NCI-H2171 (cell line): ENCODE measurements around the gene ATG9B.
"Not testable (repeated sequence)": the region's sequence is repeated elsewhere in the genome, so short reads cannot be mapped to it uniquely, and the experiment has no call there.

ENCODE experiments used
- DNase-seq: peaks from one replicate; lab custom pipeline; 2025; lab: John Stamatoyannopoulos, UW

The ATG9B gene

DNA sequence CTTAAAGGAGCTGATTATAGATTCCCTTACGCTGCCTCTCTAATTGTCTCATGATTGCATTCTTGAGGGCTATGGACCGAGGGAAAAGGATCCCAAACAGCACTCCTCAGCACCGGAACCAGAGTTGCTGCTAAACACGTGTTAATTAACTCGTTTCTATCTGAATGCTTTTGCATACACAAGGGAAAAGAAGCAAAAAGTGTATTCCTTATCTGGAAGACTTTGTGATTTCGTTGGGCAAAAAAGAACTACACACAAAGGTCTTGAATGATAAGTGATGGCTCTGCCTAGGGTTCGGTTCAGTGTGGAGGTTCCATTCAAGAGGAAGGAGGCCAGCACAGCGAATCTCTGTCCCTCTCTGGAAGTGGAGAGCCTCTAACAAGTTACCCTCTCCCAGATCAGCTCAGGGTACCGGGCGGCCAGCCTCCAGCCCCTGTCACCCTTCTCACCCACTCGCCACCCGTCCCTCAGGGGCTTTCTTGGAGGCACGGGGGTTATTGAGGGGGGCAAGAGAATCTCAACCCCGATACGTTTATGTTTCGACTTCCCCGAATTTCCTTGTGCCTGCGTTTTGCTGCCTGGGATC, 34.6 kb upstream of the ATG9B start:
- no peak for DNase-seq

DNA sequence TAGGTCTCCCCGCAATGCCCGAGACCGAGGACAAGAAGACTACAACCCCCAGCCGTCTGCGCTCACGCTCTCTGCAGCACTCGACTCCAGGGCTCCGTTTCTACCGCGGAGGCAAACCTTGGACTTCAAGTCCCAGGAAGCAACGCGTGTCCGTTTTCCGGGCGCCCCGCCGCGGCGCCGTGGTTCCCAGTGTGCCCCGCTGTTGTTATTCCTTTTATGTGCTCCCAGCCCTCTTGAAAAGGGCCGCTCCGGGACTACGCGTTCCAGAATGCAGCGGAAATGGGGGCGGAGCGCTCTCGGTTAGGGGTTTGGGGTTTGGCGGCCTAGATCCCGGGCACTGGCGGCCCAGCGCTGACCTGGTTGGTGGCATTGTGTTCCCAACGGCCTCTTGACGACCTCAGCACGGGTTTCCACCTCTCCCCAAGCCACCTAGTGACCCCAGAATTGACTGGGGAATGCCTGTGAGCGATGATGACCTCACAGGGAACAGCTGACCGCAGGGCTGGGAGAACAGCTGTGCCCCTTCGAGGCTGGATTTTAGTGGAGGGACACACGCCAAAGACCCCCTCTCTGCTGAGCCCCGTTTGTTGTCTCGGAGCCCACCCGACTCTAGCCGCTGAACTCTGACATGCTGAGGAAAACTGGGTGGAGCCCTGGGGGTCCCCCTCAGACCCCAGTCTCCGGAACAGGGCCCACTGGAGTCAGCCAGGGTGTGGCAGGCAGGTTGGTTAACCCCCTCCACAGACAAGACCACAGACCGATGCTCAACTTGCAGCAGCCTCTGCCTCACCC, 33.9 kb upstream of the ATG9B start:
- peak; percentile 98 for DNase-seq

DNA sequence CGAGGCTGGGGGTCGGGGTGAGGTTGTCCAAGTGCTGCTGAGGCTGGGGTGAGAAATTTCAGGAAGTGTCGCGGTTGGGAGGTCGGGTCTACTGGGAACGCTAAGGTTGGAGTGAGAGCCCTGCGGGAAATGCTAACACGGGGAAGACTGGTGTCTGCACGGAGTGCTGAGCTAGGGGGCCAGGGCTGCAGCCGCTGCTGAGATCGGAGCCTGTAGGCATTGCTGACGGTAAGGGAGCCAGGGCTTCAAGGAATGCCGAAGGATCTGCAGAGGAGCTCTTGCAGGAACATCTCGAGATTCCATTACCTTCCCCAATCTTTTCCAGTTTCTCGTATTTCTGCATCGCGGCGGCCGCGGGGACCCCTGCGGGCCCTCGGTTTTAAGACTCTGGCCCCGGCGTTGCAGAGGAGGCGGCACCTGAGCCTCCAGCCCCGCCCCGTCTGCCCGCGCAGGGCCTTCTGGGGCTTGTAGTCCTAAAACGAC, 33.3 kb upstream of the ATG9B start, which contains the start of gene CDK5:
TSS of gene CDK5 (minus strand) at position 392 of the 483 bp plus-strand sequence. CDS start at position 343, 49 bp downstream.
- DNase-seq = no peak

DNA sequence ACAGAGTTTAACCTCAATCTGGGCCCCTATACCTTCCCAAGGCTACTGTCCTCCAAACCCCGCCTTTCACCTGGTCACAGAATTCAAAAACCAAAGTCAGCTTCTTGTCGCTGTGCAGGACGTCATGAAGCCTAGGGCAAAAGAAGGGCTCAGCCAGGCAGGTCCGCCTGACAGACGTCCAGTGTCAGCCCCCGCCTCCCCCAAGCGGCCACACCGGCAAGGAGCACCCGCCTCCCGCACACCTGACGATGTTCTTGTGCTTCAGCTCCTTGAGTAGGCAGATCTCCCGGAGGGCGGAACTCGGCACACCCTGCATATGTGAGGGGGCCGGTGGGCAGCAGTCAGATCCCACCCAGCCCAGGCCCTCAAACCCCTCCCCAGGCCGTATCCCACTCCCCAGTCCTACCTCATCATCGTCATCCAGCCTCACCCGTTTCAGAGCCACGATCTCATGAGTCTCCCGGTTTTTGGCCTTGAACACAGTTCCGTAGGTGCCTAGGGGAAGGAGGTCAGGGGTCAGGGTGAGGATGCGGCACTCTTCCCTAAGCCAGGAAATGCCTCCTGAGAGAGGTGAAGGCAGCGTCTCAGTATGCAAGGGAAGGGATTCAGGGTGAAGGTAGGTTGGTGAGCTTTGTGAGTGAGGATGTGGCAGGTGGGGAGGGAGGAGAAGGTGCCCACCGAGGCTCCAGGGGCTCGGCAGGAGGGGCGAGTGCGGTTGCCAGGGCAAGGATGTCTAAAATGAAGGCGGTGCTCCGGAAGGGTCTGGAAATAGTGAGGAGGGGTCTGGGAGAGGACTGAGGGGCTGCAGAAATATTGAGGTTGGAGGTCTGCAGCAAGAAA, 32.6 kb upstream of the ATG9B start:
- no peak for DNase-seq

DNA sequence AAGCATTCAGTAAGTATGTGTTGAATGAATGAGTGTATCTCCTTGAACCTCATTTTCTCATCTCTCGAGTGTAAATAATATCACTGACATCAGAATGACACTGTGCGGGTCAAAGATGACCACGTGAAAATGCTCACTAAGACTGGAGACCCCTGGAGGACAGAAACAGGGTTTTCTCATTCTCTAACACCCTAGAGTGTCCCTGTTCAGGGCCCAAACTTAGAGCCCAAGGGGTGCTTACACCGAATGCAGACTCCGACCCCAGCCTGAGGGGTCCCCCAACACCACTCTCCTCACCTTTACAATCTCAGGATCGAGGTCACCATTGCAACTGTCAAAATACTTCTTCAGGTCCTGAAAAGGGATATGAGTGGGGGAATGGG, 32.0 kb upstream of the ATG9B start:
- DNase-seq = no peak

DNA sequence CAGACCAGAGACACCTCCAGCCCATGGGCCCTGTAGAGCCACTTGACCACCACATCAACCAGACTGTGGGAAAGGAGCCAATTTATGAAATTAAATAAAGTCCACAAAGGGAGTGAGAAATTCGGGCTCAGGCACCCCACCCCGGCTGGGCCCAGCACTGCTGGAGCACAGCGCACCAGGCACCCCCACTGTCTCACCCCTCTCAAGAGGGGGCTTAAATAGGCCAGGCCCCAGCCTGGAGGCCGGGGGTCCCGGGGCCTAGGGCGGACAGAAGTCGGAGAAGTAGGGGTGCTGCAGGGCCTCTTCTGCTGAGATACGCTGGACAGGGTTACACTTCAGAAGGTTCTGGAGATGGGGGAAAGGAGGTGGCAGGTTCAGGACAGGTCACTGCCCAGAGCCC, 29.5 kb upstream of the ATG9B start:
- no peak for DNase-seq

DNA sequence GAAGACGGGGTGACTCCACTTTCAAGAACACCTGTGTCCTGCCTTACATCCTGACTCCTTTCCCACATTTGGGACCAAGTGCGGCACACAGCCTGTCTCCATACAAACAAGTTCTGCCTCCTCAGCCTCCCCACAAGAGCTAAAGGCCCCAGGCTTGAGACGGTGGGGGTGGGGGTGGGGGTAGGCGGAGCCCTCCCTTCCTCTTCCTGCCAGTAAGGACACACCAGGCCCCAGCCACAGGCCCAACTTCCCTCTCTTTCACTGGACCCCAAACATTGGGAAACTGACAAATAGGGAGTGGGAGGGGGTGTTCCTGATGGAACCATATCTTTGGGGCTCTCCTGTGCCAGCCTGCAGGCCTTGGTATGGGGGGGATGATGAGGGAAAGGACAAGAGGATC, 28.8 kb upstream of the ATG9B start:
- DNase-seq = no peak

DNA sequence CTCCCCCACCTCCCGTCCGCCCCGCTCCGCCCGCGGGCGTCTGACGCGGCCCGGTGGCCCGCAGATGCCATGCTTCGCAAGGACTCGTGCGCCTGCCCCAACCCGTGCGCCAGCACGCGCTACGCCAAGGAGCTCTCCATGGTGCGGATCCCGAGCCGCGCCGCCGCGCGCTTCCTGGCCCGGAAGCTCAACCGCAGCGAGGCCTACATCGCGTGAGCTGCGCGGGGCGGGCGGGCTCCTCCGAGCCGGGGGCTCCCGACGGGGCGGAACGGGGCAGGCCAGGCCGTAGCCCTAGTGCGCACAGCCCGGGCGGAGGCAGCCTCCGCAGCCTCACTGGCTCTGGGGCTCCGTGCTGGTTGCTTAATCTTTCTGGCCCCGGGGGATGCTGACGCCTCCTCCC, 26.8 kb upstream of the ATG9B start:
- DNase-seq = no peak

DNA sequence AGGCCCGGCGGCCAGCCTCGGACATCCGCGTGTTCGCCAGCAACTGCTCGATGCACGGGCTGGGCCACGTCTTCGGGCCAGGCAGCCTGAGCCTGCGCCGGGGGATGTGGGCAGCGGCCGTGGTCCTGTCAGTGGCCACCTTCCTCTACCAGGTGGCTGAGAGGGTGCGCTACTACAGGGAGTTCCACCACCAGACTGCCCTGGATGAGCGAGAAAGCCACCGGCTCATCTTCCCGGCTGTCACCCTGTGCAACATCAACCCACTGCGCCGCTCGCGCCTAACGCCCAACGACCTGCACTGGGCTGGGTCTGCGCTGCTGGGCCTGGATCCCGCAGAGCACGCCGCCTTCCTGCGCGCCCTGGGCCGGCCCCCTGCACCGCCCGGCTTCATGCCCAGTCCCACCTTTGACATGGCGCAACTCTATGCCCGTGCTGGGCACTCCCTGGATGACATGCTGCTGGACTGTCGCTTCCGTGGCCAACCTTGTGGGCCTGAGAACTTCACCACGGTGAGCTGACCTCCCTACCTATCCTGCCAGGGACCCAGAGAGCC, 24.7 kb upstream of the ATG9B start:
- no peak for DNase-seq

DNA sequence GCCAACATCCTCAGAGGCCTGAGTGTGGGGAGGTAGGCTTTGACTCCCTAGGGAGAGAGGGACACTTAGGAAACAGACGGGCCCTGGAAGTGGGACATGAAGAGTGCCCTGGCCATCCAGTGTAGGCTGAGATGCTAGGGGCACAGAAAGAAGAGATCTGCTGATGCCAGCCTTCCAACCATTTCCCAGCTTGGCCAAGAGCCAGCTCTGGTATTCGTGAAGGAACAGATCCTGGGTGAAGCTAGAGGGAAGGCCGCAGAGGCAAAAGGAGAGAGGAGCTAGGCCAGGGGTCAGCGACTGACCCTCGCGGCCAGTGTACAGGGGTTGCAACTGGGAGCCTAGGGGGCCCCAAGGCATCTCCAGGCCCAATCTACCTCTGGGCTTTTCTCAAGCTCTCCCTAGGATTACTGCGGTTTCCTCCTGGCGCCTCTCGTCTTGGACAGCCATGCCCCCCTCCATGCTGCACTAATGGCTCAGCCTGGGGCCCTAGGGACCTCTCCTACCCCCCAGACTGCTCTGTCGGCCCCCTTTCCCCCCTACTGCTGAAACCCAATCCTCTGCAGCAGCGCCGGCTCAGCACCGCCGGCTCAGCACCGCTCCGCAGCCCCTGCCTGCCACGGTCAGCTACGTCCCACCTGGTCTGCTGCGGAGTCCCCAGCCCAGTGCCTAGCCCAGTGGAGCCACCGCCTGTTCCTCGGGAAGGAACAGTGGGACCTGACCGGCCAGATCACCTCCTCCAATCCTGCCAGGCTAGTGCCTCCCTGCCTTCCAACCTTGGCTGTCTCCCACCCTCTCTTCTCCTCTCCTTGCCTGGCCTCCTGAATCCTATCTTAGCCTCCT, 23.9 kb upstream of the ATG9B start, which contains the start of gene ASIC3:
TSS of gene ASIC3 (plus strand) at position 556 of the 840 bp plus-strand sequence. CDS start 355 bp downstream, outside the sequence.
- no peak for DNase-seq

DNA sequence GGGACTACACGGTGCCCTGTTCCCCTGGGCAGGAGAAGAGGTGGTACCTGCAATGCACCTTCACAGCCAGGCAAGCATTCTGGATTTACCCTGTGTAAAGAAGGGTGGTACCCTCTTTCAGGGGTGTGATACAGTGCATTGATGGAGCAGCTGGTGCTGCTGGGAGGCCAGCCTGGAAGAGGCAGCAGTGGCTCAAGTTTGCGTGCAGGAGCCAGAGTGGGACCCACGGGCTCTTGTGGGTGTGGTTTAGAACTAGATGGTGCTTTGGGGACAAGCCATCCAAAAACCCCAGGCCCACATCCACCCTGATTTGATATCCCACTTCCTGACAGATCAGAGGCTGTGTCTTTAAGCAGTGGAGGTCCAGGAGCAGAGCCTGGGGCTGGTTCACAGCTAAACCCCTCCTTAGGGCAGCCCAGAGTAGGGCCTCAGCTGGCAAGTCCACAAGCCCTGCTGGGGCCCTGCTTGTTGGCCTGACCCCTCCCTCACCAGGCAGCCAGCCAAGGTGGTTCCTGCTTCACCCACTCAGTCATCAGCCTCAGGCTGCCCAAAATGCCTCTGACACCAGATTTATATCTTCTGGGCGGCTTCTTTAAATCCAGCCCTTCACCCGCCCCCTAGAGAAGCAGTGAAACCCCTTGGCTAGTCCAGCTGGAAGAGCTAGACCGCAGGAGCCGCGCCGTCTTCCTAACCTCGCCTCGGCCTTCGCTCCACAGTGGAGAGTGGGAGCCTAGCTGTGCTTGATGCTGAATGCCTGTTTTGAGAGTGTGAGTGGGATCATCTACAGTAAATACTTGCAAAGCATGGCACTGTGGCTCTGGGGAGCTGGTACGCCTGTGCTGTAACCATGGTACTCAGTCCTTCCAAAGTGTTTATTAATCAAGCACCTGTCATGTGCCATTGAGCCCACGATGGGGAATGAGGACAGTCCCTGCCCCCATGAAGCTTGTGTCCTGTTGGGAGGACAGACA, 22.6 kb upstream of the ATG9B start:
- DNase-seq = no peak

DNA sequence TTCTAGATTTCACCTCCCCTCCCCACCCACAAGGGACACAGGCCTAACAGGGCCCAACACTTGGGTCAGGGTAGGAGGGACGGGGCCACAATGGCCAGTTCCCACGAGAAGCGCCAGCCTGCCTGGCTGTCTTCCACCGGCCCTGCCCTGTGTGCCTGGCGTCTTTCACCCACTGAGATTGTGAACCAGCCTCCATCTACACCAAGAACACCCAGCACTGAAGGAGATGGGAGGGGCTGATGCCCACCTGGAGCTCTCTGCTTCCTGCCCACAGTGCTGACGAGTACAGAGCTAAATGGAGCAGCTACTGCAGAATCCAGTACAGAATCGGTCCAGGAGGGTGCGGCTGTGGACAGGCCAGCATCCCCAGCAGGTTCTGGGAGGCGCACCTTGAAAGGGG, 21.7 kb upstream of the ATG9B start:
- DNase-seq = no peak

DNA sequence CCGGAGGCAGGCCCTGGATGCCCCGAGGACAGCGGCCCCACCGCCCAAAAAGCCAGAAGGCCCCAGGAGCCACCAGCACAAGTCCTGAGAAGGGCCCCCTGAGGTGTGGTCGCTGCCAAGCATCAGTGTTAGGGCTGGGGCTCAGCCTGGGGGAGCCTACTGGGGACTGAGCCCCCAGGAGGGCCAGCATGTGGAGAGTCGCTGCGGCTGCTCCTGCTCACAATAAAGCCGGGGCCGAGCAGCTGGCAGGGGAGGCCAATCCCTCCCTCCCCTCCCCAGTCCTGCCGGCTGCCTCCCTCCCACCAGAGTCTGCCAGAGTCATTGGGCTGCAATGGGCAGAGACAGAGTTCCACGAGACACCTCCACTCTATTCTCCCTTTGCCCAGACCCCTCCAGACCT, 21.0 kb upstream of the ATG9B start:
- DNase-seq = no peak

DNA sequence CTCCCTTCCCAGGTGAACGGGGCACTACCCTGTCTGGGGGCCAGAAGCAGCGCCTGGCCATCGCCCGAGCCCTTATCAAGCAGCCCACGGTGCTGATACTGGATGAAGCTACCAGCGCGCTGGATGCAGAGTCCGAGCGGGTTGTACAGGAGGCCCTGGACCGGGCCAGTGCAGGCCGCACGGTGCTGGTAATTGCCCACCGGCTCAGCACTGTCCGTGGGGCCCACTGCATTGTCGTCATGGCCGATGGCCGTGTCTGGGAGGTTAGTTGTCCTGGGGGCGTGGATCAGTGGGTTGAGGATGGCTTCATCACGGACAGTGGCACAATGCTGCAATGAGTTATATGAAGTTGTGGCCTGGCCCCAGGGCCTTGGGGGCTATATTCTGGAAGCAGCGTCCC, 19.7 kb upstream of the ATG9B start:
- no peak for DNase-seq

DNA sequence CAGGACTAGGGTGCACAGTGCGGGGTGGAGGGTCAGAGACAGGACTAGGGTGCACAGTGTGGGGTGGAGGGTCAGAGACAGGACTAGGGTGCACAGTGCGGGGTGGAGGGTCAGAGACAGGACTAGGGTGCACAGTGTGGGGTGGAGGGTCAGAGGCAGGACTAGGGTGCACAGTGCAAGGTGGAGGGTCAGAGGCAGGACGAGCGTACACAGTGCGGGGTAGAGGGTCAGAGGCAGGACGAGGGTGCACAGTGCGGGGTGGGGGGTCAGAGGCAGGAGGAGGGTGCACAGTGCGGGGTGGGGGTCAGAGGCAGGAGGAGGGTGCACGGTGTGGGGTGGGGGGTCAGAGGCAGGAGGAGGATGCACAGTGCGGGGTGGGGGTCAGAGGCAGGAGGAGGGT, 19.2 kb upstream of the ATG9B start:
- DNase-seq = not testable (repeated sequence)

DNA sequence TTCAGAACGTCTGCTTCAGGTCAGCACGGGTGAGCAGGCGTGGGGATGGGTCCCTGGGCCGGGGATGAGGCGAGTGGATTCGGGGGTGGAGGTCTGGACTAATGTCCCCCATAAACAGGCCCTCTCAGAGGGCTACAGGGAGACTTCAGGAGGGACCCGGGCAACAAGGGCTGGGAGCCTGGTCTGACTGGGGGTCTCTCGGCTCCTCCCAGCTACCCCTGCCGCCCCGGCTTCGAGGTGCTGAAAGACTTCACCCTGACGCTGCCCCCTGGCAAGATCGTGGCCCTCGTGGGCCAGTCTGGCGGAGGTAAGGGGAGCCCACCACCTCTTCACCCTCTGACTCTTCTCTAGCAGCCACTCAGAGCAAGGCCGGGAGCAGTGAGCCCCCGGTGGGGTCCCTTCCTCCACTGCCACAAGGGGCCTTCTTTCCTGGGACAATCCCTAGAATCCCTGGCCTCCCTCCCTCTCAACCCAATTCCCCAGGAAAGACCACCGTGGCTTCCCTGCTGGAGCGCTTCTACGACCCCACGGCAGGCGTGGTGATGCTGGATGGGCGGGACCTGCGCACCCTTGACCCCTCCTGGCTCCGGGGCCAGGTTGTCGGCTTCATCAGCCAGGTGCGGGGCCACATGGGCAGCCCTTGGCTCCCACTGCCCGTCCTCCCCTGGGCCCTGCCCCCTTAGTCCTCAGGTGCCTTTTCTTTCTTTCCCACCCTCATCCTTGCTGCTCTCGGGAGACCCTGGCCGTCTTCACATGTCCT, 16.5 kb upstream of the ATG9B start:
- no peak for DNase-seq

DNA sequence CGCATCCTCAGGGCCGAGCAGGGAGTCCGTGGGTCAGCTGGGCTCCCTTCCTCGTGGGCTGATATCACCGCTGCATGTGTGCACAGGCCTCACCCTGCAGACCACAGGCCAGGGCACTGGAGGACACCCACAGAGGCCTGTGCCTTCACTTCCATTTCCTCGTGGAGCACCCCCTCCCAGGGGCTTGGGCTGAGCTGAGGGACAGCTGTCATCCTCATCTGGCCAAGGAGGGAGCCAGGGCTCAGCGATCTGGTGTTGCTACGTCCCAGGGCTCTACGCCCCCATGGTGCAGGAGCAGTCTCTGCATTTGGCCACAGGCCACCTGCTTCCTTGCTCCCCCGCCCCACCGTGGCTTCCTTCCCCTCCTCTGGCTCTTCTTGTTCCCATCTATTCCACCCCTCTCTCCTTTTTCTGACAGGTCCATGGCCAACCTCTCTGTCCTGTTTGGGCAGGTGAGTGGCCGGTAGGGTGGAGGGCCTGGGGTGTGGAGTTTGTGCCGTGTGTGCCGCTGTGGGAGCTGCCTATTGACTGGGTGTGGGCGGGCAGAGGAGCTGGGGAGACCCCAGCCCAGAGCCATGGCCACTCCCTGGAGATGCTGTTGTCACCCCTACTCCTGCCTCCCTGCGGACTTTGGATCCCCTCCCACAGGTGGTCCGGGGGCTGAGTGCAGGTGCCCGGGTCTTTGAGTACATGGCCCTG, 15.7 kb upstream of the ATG9B start:
- no peak for DNase-seq

DNA sequence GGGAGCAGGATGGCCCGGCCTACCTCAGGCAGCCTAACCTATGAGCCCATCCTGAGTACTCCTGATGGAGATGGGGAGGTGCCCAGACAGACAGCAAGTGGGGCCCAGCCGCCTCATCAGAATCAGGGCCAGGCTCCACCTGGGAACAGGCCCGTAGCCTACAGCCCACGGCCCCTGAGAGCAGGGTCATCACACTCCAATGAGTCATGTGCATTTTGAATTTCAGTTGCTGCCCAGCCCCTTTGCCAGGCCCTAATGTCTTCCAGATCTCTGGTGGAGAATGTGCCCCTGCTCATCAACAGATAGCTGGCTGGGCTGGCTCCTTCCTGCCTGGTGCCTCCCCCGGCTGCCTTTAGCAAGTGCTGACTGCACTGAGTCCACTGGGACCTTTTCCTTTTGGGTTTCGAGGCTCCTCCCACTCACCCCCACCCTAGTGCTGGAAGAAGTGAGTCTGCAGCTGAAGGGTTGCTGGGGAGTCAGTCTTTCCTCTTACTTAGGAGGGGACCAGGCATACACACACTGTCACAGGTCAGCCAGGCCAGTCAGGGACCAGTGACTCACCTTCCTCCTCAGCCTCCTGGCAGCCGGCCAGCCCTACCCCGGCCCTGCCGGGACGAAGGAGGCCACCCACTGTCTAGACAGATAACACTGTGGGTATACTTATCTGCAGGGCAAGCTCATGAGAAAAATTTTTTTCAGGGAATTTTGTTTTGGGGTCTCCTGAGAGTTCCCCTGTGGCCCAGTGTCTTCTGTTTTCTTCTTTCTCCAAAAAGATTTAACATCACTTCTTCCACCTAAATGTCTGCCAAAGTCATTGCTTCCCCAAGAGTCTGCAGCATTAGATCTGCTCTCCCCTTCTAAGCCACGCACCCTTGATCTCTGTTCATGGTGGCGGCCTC, 14.9 kb upstream of the ATG9B start:
- DNase-seq = no peak
